Subcutaneous abdominal adipose tissue (tissue), 5 donors: ENCODE measurements around the gene CCDC77.
"Not testable (repeated sequence)": the region's sequence is repeated elsewhere in the genome, so short reads cannot be mapped to it uniquely, and the experiment has no call there.

Experiments used
- H3K27ac ChIP-seq: one replicate; pipeline ENCODE4 v1.7.0; 2013; ENCODE audit warnings: low read depth, mild to moderate bottlenecking, inconsistent platforms, low read length, moderate library complexity
- H3K27me3 ChIP-seq, 5 donors: one replicate each; pipeline ENCODE4 v1.7.0; 2013; ENCODE audit warnings: low read length in 5 of 5, inconsistent platforms in 1 of 5; ENCODE audit not compliant: control insufficient read depth in 5 of 5, insufficient read depth in 4 of 5
- H3K36me3 ChIP-seq, 5 donors: one replicate each; pipeline ENCODE4 v1.7.0; 2013; ENCODE audit warnings: low read length in 5 of 5; ENCODE audit not compliant: control insufficient read depth in 5 of 5, insufficient read depth in 5 of 5
- H3K4me1 ChIP-seq, 5 donors: one replicate each; pipeline ENCODE4 v1.7.0; 2013; ENCODE audit warnings: low read length in 5 of 5, mild to moderate bottlenecking in 3 of 5, moderate library complexity in 1 of 5; ENCODE audit not compliant: control insufficient read depth in 5 of 5, insufficient read depth in 5 of 5
- H3K4me3 ChIP-seq, 5 donors: one replicate each; pipeline ENCODE4 v1.7.0; 2013; ENCODE audit warnings: low read length in 5 of 5, low read depth in 1 of 5
- H3K9ac ChIP-seq, 5 donors: one replicate each; pipeline ENCODE4 v1.7.0; 2013; ENCODE audit warnings: low read length in 5 of 5, mild to moderate bottlenecking in 4 of 5, moderate library complexity in 3 of 5
- H3K9me3 ChIP-seq, 5 donors: one replicate each; pipeline ENCODE4 v1.7.0; 2013; ENCODE audit warnings: low read length in 5 of 5; ENCODE audit not compliant: control insufficient read depth in 5 of 5
- donor health status: healthy.
- donor health status: healthy.
- donor health status: healthy.
- donor health status: healthy.
- donor health status: healthy.

Gene CCDC77

GRCh38 chr12:401235-402028 lies at the start of gene CCDC77:
Gene CCDC77, plus strand, starts transcription at chr12:401644. Its CDS starts 7,740 bp downstream, at chr12:409384.
- no peaks in the 10 kb centered on the region for H3K9me3 ChIP-seq
- H3K4me3 ChIP-seq = peak within 1 kb of the TSS; percentile 83 to 100 (median 98)
- H3K27ac ChIP-seq = peak within 1 kb of the TSS; percentile 67
- H3K9ac ChIP-seq = peak within 1 kb of the TSS; percentile 69 to 91 (median 89)
- no peaks in the 10 kb centered on the region for H3K36me3 ChIP-seq
- peaks cover 0 to 18% (median 16%) of the 10 kb centered on the region in 5 donors for H3K4me1 ChIP-seq
- no peaks in the 10 kb centered on the region for H3K27me3 ChIP-seq

- Histone ChIP-seq H3K9me3 (peaks cover 0 to 8% (median 5%) of the 10 kb centered on the region in 5 donors), H3K27ac (no peak overlapping the region), H3K27me3 (no peaks in the 10 kb centered on the region), H3K4me1 (no peaks in the 10 kb centered on the region), H3K4me3 (no peak overlapping the region), H3K36me3 (peaks cover 51 to 89% (median 69%) of the 10 kb centered on the region in 5 donors), H3K9ac (no peak overlapping the region)
Measured at GRCh38 chr12:356276-356988, 45.0 kb upstream of the CCDC77 start.

GRCh38 chr12:359091-359490 lies 42.4 kb upstream of the CCDC77 start:
- Histone ChIP-seq H3K27me3 (no peaks in the 10 kb centered on the region), H3K4me1 (no peaks in the 10 kb centered on the region), H3K36me3 (peaks cover 61 to 85% (median 66%) of the 10 kb centered on the region in 5 donors), H3K9ac (no peak overlapping the region), H3K4me3 (no peak overlapping the region), H3K9me3 (peaks cover 0 to 8% (median 5%) of the 10 kb centered on the region in 5 donors), H3K27ac (no peak overlapping the region)

- Histone ChIP-seq H3K9me3 (peaks cover 3 to 8% (median 7%) of the 10 kb centered on the region in 5 donors), H3K36me3 (peaks cover 46 to 65% (median 62%) of the 10 kb centered on the region in 5 donors)
Measured at GRCh38 chr12:366820-367219, 34.6 kb upstream of the CCDC77 start.

GRCh38 chr12:367972-368371 lies 33.5 kb upstream of the CCDC77 start:
- Histone ChIP-seq H3K9ac (no peak overlapping the region), H3K27ac (no peak overlapping the region), H3K9me3 (peaks cover 3 to 8% (median 7%) of the 10 kb centered on the region in 5 donors), H3K4me3 (no peak overlapping the region), H3K4me1 (no peaks in the 10 kb centered on the region), H3K27me3 (no peaks in the 10 kb centered on the region), H3K36me3 (peaks cover 36 to 54% (median 51%) of the 10 kb centered on the region in 5 donors)

More at GRCh38 chr12:366820-367219, 34.6 kb upstream of the CCDC77 start:
- no peaks in the 10 kb centered on the region for H3K27me3 ChIP-seq
- no peak overlapping the region for H3K4me3 ChIP-seq
- H3K4me1 ChIP-seq = no peaks in the 10 kb centered on the region
- H3K9ac ChIP-seq = no peak overlapping the region
- no peak overlapping the region for H3K27ac ChIP-seq

GRCh38 chr12:370739-371485 lies 30.5 kb upstream of the CCDC77 start:
- not testable (repeated sequence) for H3K4me3 ChIP-seq, H3K4me1 ChIP-seq, H3K9ac ChIP-seq, H3K27ac ChIP-seq, H3K27me3 ChIP-seq, H3K9me3 ChIP-seq
- H3K36me3 ChIP-seq = peaks cover 16 to 38% (median 35%) of the 10 kb centered on the region in 5 donors

GRCh38 chr12:386651-387050 lies 14.8 kb upstream of the CCDC77 start:
- Histone ChIP-seq H3K4me3 (peak overlapping the region in 1 of 5 donors; percentile 99), H3K27ac (no peak overlapping the region), H3K4me1 (peaks cover 0 to 40% (median 39%) of the 10 kb centered on the region in 5 donors), H3K9me3 (no peaks in the 10 kb centered on the region), H3K9ac (peak overlapping the region in 3 of 5 donors; percentile 33 to 97 (median 35)), H3K36me3 (peaks cover 7 to 32% (median 28%) of the 10 kb centered on the region in 5 donors), H3K27me3 (no peaks in the 10 kb centered on the region)

- peak overlapping the region; percentile 93 to 99 (median 94) for H3K4me3 ChIP-seq
- H3K4me1 ChIP-seq = peaks cover 0 to 40% (median 39%) of the 10 kb centered on the region in 5 donors
- peak overlapping the region; percentile 86 to 99 (median 95) for H3K9ac ChIP-seq
- no peaks in the 10 kb centered on the region for H3K9me3 ChIP-seq
- no peaks in the 10 kb centered on the region for H3K27me3 ChIP-seq
- peak overlapping the region; percentile 98 for H3K27ac ChIP-seq
- H3K36me3 ChIP-seq = peaks cover 7 to 19% (median 15%) of the 10 kb centered on the region in 5 donors
Measured at GRCh38 chr12:388012-388411, 13.4 kb upstream of the CCDC77 start.

GRCh38 chr12:388541-389141 lies 12.8 kb upstream of the CCDC77 start:
- H3K4me1 ChIP-seq = peaks cover 0 to 40% (median 39%) of the 10 kb centered on the region in 5 donors
- H3K27me3 ChIP-seq = no peaks in the 10 kb centered on the region
- no peaks in the 10 kb centered on the region for H3K9me3 ChIP-seq
- H3K36me3 ChIP-seq = peaks cover 7 to 12% (median 9%) of the 10 kb centered on the region in 5 donors
- peak overlapping the region; percentile 86 to 99 (median 95) for H3K9ac ChIP-seq
- H3K4me3 ChIP-seq = peak overlapping the region; percentile 93 to 99 (median 94)
- peak overlapping the region; percentile 98 for H3K27ac ChIP-seq
